GM19397 (cell line): ENCODE data around the gene MANBA.

Source experiments
- ATAC-seq: cut with Tn5 transposase; IDR thresholded peaks from one replicate; pipeline ENCODE4 v1.9.1; 2021; ENCODE audit warnings: mild to moderate bottlenecking, moderate library complexity; ENCODE audit not compliant: unreplicated experiment

MANBA gene

DNA sequence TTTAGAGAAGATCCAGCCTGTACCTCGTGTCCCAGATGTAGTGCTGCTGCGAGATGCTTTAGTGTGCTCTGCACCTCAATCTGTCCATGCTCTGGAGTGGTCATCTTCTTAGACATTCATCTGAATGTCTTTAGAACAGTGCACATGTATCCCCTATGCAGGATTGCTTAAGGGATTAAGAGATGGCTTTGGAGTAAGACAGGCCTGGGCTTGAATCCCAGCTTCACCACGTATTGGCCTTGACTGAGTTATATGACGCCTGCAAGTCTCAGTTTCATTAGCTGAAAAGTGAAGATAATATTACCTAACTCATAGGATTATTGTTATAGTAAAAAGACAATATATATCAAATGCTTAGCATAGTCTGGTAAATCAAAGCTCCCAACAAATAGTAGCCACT lies 161.3 kb downstream of the MANBA start:
- no peak for ATAC-seq

DNA sequence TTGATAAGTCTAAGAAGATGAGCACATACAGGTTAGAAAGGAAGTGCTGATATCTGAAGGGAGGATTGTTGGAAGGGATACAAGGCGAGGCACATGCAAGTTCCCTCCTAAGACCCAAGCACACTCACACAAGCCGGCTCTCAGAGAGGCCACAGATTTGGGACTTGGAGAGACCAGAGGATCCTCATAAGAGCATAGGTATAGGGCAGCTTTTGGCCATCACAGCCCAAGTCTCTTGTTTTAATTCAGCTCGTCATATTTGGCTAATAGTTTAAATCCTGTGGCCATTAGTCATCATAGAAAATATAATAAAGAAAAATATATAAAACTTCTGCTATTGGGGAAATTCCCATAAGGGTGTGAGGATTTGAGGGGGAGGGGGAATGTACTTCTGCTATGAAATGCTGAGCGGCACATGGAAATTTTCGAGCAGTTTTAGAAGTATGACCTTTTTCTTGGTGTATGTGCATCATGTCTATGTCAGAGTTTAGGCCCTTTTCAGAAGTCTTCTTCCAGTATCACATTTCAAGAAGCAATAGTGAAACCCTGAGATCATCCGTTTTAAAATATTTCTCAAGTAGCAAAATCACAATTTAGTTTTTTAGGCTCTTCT lies 161.9 kb downstream of the MANBA start:
- no peak for ATAC-seq

- peak; percentile 66 for ATAC-seq
Observed at GRCh38 chr4:102598086-102598761, 162.5 kb downstream of the MANBA start.

GRCh38 chr4:102596532-102596931 lies 164.2 kb downstream of the MANBA start:
- ATAC-seq, result no peak

- no peak for ATAC-seq
Observed at GRCh38 chr4:102594000-102594399, 166.8 kb downstream of the MANBA start.

DNA sequence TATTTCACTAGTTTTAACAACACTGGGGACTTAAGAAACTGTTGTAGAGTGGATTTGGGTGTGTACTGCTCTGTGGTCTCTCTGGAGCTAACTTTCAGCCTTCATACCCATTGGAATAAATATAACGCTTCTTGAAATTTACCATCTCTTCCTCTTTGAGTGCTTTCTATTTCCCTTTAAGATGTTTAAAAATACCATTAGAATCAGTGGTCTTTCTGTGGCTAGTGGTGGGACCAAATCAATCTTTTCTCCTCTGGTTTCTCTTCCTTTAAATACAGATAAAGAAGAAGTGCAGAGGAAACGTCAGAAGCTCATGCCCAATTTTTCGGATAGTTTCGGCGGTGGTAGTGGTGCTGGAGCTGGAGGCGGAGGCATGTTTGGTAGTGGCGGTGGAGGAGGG lies 167.6 kb downstream of the MANBA start:
- no peak for ATAC-seq

- ATAC-seq, result no peak
Observed at GRCh38 chr4:102592256-102592655, 168.5 kb downstream of the MANBA start.

DNA sequence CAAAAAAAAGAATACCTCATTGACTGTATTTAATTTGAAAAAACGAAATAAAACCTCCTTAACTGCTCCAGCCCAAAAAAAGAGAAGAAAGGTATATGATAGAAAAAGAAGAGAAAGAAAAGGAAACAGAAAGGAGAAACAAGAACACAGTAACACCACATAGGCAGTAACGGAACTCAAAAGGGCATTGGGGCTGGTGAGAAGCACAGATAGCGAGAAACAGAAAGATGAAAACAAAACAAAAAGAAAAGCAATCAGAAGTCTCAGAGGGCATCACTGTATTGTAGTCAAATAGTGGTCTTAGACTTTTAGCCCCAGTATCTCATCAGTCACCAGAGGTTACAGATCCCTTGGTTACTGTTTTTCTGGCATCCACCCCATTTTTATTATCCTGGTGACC lies 171.0 kb downstream of the MANBA start:
- ATAC-seq, result no peak

- ATAC-seq, result no peak
Observed at GRCh38 chr4:102586644-102587021, 174.1 kb downstream of the MANBA start.

DNA sequence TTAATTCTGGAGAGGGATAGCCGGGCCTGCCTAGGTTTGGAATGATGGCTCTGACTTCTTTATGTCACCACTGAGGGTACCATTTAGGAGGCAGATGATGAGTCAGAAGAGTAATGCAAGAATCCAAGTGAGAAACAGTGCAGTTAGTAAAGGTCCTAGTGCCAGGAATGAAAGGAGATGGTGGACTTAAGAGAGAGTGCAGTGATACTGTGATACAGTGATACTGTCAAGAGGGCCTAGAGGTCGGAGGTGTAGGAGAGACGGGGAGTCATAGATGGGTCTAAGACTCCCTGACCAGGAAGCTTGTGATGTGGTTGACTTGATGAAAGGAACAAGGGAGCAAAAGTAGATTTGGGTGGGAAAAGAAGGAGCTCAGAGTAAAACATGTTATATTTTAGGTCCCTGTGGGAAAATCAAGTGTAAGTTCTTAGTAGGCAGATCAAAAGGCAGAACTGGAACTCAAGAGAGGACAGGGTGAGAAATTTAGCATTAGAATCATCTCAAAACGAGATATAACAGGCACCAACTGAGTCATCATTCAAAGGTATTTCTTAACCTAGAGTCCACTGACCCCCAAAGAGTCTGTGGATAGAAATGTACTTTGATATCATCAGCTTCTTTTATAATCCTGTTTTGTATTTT lies 174.6 kb downstream of the MANBA start:
- no peak for ATAC-seq

- no peak for ATAC-seq
Observed at GRCh38 chr4:102585329-102585728, 175.4 kb downstream of the MANBA start.

DNA sequence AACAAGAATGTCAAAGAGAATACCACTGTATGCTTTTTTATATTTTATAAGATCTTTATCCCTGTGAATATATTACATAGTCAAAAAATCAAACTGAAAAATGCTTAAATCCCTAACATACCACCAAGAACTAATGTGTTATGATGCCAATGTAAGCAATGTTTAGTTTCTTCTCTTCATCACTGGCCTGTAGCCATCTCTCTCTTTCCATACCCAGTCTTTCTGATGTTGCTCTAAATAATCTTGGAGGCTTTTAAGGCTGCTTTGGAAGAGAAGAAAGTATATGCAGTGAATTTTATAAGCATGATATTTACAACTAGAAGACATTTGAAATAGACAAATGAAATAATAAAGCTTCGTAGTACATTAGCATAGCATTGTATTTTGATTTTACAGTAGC lies 176.7 kb downstream of the MANBA start:
- no peak for ATAC-seq
